Measurements from ENCODE around the gene RNASEH1. TPM values are rescaled to one million over a fixed set of nuclear protein-coding genes. Genes with fewer than 3 reads are reported as not detected.

The RNASEH1 gene
- total and polyA plus RNA-seq, 2 experiments from 2014 or later, result 33.2 to 40.7 TPM

GRCh38 chr2:3532941-3533340 lies 25.2 kb downstream of the RNASEH1 start:
- H3K27ac ChIP-seq (ENCODE audit: low read depth), result no peak overlapping the region
- H3K4me1 Mint-ChIP-seq, result peaks cover 11% of the 10 kb centered on the region; the same call in 1 of the 3 replicates

More at GRCh38 chr2:3532941-3533340, 25.2 kb downstream of the RNASEH1 start:
- H3K9me3 Mint-ChIP-seq, result peaks cover 3% of the 10 kb centered on the region; the same call in 2 of the 3 replicates
- no peak for ATAC-seq
- Histone ChIP-seq H3K9me2 (ENCODE audit: insufficient read depth) (no peaks in the 10 kb centered on the region), H3K4me3 (no peak overlapping the region), H3K36me3 (ENCODE audit: insufficient read depth) (no peaks in the 10 kb centered on the region), H4K20me1 (replicated peaks; ENCODE audit: insufficient read depth) (no peaks in the 10 kb centered on the region), H3K4me1 (ENCODE audit: insufficient read depth) (no peaks in the 10 kb centered on the region), H3K79me2 (replicated peaks; ENCODE audit: insufficient read depth) (no peaks in the 10 kb centered on the region), H3K27me3 (ENCODE audit: insufficient read depth) (no peaks in the 10 kb centered on the region), H2AFZ (no peak overlapping the region), H3F3A (replicated peaks; ENCODE audit: low read depth) (peaks cover 3% of the 10 kb centered on the region; the same call in 1 of the 2 replicates), H3K4me2 (no peak overlapping the region)
- H3K36me3 Mint-ChIP-seq (ENCODE audit: low read depth), result peaks cover 14% of the 10 kb centered on the region
- peaks cover 8% of the 10 kb centered on the region for H3K27me3 Mint-ChIP-seq (ENCODE audit: insufficient read depth, low read depth, poor library complexity)
- TF ChIP-seq, protein P1, sequence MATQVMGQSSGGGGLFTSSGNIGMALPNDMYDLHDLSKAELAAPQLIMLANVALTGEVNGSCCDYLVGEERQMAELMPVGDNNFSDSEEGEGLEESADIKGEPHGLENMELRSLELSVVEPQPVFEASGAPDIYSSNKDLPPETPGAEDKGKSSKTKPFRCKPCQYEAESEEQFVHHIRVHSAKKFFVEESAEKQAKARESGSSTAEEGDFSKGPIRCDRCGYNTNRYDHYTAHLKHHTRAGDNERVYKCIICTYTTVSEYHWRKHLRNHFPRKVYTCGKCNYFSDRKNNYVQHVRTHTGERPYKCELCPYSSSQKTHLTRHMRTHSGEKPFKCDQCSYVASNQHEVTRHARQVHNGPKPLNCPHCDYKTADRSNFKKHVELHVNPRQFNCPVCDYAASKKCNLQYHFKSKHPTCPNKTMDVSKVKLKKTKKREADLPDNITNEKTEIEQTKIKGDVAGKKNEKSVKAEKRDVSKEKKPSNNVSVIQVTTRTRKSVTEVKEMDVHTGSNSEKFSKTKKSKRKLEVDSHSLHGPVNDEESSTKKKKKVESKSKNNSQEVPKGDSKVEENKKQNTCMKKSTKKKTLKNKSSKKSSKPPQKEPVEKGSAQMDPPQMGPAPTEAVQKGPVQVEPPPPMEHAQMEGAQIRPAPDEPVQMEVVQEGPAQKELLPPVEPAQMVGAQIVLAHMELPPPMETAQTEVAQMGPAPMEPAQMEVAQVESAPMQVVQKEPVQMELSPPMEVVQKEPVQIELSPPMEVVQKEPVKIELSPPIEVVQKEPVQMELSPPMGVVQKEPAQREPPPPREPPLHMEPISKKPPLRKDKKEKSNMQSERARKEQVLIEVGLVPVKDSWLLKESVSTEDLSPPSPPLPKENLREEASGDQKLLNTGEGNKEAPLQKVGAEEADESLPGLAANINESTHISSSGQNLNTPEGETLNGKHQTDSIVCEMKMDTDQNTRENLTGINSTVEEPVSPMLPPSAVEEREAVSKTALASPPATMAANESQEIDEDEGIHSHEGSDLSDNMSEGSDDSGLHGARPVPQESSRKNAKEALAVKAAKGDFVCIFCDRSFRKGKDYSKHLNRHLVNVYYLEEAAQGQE (IDR thresholded peaks at IDR 0.05; ENCODE audit: unreplicated experiment), result no peak
- TF ChIP-seq, protein P2, sequence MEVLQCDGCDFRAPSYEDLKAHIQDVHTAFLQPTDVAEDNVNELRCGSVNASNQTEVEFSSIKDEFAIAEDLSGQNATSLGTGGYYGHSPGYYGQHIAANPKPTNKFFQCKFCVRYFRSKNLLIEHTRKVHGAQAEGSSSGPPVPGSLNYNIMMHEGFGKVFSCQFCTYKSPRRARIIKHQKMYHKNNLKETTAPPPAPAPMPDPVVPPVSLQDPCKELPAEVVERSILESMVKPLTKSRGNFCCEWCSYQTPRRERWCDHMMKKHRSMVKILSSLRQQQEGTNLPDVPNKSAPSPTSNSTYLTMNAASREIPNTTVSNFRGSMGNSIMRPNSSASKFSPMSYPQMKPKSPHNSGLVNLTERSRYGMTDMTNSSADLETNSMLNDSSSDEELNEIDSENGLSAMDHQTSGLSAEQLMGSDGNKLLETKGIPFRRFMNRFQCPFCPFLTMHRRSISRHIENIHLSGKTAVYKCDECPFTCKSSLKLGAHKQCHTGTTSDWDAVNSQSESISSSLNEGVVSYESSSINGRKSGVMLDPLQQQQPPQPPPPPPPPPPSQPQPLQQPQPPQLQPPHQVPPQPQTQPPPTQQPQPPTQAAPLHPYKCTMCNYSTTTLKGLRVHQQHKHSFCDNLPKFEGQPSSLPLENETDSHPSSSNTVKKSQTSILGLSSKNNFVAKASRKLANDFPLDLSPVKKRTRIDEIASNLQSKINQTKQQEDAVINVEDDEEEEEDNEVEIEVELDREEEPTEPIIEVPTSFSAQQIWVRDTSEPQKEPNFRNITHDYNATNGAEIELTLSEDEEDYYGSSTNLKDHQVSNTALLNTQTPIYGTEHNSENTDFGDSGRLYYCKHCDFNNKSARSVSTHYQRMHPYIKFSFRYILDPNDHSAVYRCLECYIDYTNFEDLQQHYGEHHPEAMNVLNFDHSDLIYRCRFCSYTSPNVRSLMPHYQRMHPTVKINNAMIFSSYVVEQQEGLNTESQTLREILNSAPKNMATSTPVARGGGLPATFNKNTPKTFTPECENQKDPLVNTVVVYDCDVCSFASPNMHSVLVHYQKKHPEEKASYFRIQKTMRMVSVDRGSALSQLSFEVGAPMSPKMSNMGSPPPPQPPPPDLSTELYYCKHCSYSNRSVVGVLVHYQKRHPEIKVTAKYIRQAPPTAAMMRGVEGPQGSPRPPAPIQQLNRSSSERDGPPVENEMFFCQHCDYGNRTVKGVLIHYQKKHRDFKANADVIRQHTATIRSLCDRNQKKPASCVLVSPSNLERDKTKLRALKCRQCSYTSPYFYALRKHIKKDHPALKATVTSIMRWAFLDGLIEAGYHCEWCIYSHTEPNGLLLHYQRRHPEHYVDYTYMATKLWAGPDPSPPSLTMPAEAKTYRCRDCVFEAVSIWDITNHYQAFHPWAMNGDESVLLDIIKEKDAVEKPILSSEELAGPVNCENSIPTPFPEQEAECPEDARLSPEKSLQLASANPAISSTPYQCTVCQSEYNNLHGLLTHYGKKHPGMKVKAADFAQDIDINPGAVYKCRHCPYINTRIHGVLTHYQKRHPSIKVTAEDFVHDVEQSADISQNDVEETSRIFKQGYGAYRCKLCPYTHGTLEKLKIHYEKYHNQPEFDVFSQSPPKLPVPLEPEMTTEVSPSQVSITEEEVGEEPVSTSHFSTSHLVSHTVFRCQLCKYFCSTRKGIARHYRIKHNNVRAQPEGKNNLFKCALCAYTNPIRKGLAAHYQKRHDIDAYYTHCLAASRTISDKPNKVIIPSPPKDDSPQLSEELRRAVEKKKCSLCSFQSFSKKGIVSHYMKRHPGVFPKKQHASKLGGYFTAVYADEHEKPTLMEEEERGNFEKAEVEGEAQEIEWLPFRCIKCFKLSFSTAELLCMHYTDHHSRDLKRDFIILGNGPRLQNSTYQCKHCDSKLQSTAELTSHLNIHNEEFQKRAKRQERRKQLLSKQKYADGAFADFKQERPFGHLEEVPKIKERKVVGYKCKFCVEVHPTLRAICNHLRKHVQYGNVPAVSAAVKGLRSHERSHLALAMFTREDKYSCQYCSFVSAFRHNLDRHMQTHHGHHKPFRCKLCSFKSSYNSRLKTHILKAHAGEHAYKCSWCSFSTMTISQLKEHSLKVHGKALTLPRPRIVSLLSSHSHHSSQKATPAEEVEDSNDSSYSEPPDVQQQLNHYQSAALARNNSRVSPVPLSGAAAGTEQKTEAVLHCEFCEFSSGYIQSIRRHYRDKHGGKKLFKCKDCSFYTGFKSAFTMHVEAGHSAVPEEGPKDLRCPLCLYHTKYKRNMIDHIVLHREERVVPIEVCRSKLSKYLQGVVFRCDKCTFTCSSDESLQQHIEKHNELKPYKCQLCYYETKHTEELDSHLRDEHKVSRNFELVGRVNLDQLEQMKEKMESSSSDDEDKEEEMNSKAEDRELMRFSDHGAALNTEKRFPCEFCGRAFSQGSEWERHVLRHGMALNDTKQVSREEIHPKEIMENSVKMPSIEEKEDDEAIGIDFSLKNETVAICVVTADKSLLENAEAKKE (CRISPR knock-in tag; IDR thresholded peaks at IDR 0.05), result no peak
- no peak for TF ChIP-seq ZNF114 (CRISPR knock-in tag; IDR thresholded peaks at IDR 0.05)
- DNase-seq (ENCODE audit: low spot score), result no peak
- H3K27ac Mint-ChIP-seq, result no peak overlapping the region
- no peak overlapping the region for H3K4me3 Mint-ChIP-seq

Data from GM23338 (cell line).